Kidney glomerular epithelial cell (primary cell): Measurements from ENCODE around the gene VTI1A.
A peak's percentile ranks its signal among the peaks of the same experiment; 100 is the strongest.
"Not testable (repeated sequence)": the region's sequence is repeated elsewhere in the genome, so short reads cannot be mapped to it uniquely, and the experiment has no call there.

Source experiments
- DNase-seq: peaks from one replicate; lab custom pipeline; 2025; lab: John Stamatoyannopoulos, UW

The VTI1A gene

GRCh38 chr10:112588225-112588990 lies 141.4 kb downstream of the VTI1A start:
- DNase-seq: no peak

DNA sequence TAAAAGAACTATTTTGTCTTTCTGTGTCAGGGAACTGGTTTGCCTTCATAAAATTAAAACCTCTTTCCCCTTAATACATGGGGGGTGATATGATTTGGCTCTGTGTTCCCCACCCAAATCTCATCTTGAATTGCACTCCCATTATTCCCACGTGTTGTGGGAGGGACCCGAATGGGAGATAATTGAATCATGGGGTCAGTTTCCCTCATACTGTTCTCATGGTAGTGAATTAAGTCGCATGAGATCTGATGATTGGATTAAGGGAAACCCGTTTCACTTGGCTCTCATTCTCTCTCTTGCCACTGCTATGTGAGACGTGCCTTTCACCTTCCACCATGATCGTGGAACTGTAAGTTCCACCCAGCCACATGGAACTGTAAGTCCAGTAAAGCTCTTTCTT lies 142.1 kb downstream of the VTI1A start:
- DNase-seq: no peak

DNA sequence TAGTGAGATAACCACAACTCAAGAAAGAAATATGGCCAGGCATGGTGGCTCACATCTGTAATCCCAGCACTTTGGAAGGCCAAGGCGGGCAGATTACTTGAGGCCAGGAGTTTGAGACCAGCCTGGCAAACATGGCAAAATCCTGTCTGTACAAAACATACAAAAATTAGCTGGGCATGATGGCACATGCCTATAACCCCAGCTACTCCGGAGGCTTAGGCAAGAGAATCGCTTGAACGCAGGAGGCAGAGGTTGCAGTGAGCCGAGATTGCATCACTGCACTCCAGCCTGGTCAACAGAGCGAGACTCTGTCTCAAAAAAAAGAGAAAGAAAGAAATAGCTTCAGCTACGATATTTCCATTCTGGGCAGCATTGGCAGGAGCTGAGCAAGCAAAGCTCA lies 143.8 kb downstream of the VTI1A start:
- DNase-seq: not testable (repeated sequence)

GRCh38 chr10:112593023-112593422 lies 146.0 kb downstream of the VTI1A start:
- DNase-seq: no peak

- no peak for DNase-seq
These were observed 154.4 kb downstream of the VTI1A start for GRCh38 chr10:112601214-112602090.

DNA sequence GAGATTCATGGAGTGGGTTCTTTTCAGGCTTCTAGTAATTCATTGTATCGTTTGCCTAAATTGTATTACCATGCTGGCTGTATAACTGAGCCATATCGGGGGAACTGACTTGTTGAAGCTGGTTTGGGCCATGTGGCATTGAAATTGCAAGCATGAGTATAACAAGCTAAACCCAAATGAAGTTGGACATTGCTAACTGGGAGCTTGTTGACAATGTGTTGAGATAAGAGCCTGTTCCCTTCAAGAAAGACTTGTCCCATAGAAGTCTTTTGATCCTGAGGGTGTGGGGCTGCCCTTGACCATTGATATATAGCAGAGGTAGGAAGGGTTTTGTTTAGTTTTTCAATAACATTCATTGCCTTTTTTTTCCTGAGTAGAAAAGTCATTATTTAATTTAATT lies 156.0 kb downstream of the VTI1A start:
- DNase-seq: no peak

DNA sequence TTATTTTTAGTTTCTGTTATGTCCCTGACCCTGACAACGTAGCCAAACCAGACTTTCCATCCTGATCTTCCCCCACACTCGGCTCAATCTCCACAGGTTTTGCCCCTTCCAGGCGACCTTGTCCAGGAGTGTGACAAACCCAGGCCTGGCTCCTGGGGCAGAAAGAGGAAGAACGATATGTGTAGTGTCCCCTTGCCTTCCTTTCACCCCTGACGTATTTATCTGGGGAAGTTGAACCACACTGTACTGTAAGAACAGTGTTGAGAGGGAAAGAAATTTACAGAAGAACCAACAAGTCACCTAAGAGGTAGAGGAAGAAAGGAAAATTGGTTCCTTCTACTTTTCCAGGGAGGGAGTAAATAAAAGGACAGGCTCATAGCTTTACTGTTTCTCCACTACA lies 158.0 kb downstream of the VTI1A start:
- DNase-seq: no peak

DNA sequence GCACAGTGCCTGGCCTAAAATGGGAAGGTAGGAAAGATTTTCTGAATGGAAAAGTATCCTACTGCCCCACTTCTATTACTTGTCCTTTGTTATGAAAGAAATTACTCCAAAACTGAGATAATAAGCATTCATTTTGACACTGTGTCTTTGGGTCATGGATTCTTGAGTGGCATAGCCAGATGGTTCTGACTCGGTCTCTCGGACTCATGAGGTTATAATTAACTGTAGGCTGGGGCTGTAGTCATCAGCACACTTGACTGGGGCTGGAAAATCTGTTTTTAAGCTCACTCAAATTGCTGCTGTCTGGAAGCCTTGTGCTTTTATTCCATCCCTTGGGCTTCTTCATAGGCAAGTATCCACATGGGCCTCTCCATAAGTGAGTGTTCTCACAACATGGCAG lies 160.5 kb downstream of the VTI1A start:
- no peak for DNase-seq

DNA sequence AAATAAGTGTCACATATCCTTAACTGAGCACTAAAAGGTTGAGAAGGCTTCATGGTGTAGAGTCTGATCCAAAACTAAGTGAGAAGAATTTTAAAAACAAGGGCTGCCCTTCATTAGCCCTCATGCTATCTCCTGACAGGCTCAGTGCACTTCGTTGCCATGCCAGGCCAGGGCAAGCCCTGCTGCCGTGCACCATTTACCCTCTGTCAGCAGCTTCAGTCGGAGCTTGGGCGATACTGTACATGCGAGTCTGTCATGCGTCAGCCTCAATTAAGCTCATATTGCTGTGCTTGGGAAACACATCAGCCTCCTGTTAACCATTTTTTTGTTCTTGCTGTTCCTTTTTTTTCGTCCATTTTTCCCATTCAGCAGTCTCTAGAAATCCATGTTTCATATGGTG lies 166.6 kb downstream of the VTI1A start:
- no peak for DNase-seq

GRCh38 chr10:112614072-112614471 lies 167.1 kb downstream of the VTI1A start:
- DNase-seq: no peak

DNA sequence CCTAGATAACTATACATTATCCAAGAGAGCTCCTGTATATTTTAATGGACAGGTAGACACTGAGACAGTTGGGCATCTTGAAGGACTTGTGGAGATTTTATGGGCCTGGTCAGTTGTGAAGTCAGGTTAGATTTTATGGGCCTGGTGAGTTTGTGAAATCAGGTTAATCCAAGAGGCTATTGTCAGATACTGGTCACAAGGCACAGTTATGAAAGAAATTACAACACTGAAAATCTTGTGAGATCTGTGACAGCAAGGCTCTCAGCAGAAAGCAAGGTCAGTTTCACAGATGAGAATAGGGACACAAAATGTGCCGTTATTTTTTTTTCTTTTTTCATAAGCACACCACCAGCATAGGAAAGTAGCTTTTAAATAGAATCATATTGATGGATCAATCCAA lies 167.6 kb downstream of the VTI1A start:
- no peak for DNase-seq

DNA sequence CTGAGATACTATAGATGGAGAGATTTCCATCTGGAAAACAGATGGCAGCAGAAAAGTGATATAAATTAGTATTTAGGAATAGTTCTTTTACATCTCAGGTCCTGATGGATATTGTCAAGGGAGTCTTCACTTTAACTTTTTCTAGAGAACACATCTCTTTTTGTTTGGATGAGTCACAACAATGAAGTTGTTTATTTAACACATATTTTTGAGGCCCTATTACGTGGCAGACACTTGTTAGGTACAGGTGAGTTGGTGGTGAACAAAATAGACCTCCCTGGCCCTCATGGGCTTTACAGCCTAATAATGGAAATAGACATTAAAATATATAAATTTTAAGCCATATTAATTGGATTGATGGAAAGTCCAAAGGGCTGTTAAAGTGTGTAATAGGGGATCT lies 168.3 kb downstream of the VTI1A start:
- DNase-seq: no peak

DNA sequence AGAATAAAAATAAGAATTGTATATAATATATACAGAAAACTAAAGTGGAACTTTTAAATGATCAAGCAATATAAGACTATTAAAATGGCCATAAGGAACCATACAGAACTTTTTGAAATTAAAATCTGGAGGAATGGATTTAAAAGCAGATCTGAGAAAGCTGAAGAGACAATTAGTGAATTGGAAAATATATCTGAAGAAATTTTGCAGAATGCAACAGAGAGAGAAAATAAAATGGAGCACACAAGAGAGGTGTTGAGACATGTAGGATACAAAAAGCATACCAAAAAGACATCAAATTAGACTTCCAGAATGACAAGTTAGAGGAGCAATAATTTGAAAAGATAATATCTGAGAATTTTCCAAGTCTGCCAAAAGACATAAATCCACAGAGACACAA lies 169.6 kb downstream of the VTI1A start:
- DNase-seq: no peak

DNA sequence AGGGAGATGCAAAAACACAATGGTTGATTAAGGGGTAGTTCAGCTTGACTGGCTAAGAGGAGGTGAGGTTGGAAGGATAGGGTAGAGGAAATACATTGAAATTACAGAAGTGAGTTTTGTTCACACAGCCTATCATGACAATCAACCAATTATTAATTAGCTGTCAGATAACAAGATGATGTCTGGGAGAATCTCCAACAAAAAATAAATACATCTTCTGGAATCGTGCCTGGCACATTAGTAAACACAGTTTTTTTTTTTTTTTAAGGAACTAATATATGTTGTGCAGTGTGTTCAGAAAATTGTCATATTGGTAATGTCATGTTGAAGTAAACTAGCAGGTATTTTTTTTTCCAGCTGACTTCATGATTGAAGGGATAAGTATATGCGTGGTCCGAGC lies 171.8 kb downstream of the VTI1A start:
- no peak for DNase-seq

- no peak for DNase-seq
These were observed 172.5 kb downstream of the VTI1A start for GRCh38 chr10:112619556-112619955.

GRCh38 chr10:112622786-112623185 lies 175.8 kb downstream of the VTI1A start:
- no peak for DNase-seq

- no peak for DNase-seq
These were observed 177.6 kb downstream of the VTI1A start for GRCh38 chr10:112624546-112625048.

- no peak for DNase-seq
These were observed 182.1 kb downstream of the VTI1A start for GRCh38 chr10:112628951-112629609.

DNA sequence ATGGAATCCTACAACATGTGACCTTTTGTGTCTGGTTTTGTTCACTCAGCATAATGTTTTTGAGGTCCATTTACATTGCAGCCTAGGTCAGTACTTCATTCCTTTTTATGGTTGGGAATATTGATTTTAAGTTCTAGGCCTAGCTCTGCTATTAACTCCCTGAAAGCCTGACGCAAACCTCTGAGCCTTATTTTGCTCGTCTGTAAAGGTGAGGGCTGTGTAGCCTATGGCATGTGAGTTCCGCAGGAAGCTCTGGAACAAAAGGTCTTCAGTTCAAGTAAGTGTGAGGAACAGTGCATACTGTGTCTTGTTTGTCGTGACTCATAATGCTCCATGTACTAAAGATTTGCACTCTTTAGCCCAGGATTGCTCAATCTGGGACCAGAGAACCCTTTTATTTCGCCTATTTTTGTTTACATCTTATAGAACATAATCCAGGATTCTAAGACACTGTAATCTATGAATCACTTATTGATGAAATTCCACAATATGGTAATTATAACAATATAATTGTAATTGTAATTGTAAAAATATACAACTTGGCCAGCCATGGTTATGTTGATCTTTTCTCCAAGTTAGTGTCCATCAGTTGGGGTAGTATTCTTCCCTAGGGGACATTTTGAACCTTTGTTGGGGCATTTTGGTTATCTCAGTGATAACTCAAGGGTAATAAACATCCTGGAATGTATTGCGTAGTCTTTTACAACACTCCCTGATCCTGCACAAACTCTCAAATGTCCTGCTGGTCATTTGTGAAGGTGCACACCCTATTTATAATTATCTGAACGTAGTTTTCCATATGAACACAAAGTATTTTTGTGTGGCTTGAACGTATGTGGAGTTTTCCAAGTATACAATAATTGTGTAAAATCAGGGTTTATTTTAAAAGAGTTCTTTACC lies 184.7 kb downstream of the VTI1A start:
- no peak for DNase-seq

- DNase-seq: peak; percentile 19
These were observed 187.2 kb downstream of the VTI1A start for GRCh38 chr10:112634096-112634830.

DNA sequence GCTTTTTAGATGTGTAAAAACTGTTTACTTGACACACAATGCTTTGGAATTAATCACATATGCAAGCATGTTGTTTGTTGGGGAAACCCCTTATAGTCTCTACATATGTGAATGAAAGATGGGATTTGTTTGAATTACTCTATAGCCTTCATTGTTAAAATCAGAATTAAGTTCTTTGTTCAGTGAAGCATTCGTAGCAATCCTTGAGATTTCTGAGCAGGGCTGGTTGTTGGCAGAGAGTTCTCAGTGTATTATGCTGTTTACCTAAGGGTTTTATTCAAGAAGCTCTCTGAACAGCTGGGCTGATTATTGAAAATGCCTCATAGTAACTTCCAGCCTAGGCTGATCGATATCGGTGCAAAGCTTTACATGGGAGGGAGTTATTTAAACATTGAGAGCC lies 190.9 kb downstream of the VTI1A start:
- no peak for DNase-seq
